ENCODE measurements around the gene CBX4. TPM values are rescaled to one million over a fixed set of nuclear protein-coding genes. Genes with fewer than 3 reads are reported as not detected.

The CBX4 gene
- total RNA-seq, 1 experiment from 2014 or later = 3.3 TPM

GRCh38 chr17:79824893-79825579 is 14.2 kb downstream of the CBX4 start (continued):
- TF ChIP-seq NFE2L1 (CRISPR knock-in tag; IDR thresholded peaks at IDR 0.05) (no peak), ESRRA (CRISPR knock-in tag; IDR thresholded peaks at IDR 0.05; ENCODE audit: borderline replicate concordance) (no peak), GRHL2 (CRISPR knock-in tag; IDR thresholded peaks at IDR 0.05; ENCODE audit: insufficient replicate concordance, severe bottlenecking) (no peak), HMGXB4 (CRISPR knock-in tag; IDR thresholded peaks at IDR 0.05) (no peak), MYBL2 (CRISPR knock-in tag; IDR thresholded peaks at IDR 0.05) (no peak), GTF2I (CRISPR knock-in tag; conservative IDR thresholded peaks at IDR 0.05) (no peak), ZNF232 (CRISPR knock-in tag; IDR thresholded peaks at IDR 0.05) (no peak), NR2C2 (CRISPR knock-in tag; IDR thresholded peaks at IDR 0.05) (no peak), ZNF423 (CRISPR knock-in tag; IDR thresholded peaks at IDR 0.05) (no peak), ZNF532 (CRISPR knock-in tag; IDR thresholded peaks at IDR 0.05; ENCODE audit: borderline replicate concordance) (no peak), ATF1 (CRISPR knock-in tag; IDR thresholded peaks at IDR 0.05) (no peak), ZNF416 (CRISPR knock-in tag; IDR thresholded peaks at IDR 0.05) (no peak)

GRCh38 chr17:79824234-79824633 is 15.0 kb downstream of the CBX4 start:
- DNase-seq (ENCODE audit: low spot score) (no peak), ATAC-seq (no peak)
- H3K36me3 Mint-ChIP-seq = no peaks in the 10 kb centered on the region
- CTCF ChIA-PET = interaction anchor here (4.2 kb wide), 1 partner anchor 12 kb away, joined by 26 read pairs; no protein-coding TSS in a partner anchor
- no peak overlapping the region for H3K4me3 Mint-ChIP-seq
- peaks cover 98% of the 10 kb centered on the region for H3K27me3 Mint-ChIP-seq (ENCODE audit: low read depth)
- H3K27ac Mint-ChIP-seq = no peak overlapping the region
- POLR2A ChIA-PET = interaction anchor here (0.5 kb wide), 1 partner anchor 13 kb away, joined by 4 read pairs; no protein-coding TSS in a partner anchor
- TF ChIP-seq PRRX2 (CRISPR knock-in tag; IDR thresholded peaks at IDR 0.05) (no peak), ZNF512 (CRISPR knock-in tag; IDR thresholded peaks at IDR 0.05; ENCODE audit: borderline replicate concordance) (no peak), USF2 (CRISPR knock-in tag; IDR thresholded peaks at IDR 0.05) (no peak), RELA (CRISPR knock-in tag; IDR thresholded peaks at IDR 0.05; ENCODE audit: borderline replicate concordance) (no peak), MXD4 (CRISPR knock-in tag; IDR thresholded peaks at IDR 0.05; ENCODE audit: borderline replicate concordance) (no peak), ERG (CRISPR knock-in tag; IDR thresholded peaks at IDR 0.05) (no peak)
- H3K9me3 Mint-ChIP-seq = peaks cover 5% of the 10 kb centered on the region
- H3K4me1 Mint-ChIP-seq = peaks cover 8% of the 10 kb centered on the region

Measured in WTC11 (cell line).